ENCODE data around the gene SH2D4B. TPM values are rescaled to one million over a fixed set of nuclear protein-coding genes. Genes with fewer than 3 reads are reported as not detected.

SH2D4B gene
- polyA plus RNA-seq, 4 donors: 0.11 to 0.46 (median 0.15) TPM

GRCh38 chr10:80585812-80586211, 48.1 kb downstream of the SH2D4B start:
- DNase-seq (ENCODE audit: low read depth in 4 of 4, low spot score in 3 of 4): no peak

GRCh38 chr10:80588546-80588945, 50.8 kb downstream of the SH2D4B start:
- no peak for DNase-seq (ENCODE audit: low read depth in 4 of 4, low spot score in 3 of 4)

- no peak for DNase-seq (ENCODE audit: low read depth in 4 of 4, low spot score in 3 of 4)
Measured at GRCh38 chr10:80589726-80590373, 52.1 kb downstream of the SH2D4B start.

GRCh38 chr10:80590585-80591125, 53.0 kb downstream of the SH2D4B start:
- DNase-seq (ENCODE audit: low read depth in 4 of 4, low spot score in 3 of 4): no peak

GRCh38 chr10:80596391-80597257, 58.9 kb downstream of the SH2D4B start:
- no peak for DNase-seq (ENCODE audit: low read depth in 4 of 4, low spot score in 3 of 4)

GRCh38 chr10:80598084-80598798, 60.5 kb downstream of the SH2D4B start:
- DNase-seq (ENCODE audit: low read depth in 4 of 4, low spot score in 3 of 4): no peak

- no peak for DNase-seq (ENCODE audit: low read depth in 4 of 4, low spot score in 3 of 4)
Measured at GRCh38 chr10:80598951-80599350, 61.2 kb downstream of the SH2D4B start.

- peak in 2 of 4 donors; percentile 37 to 45 for DNase-seq (ENCODE audit: low read depth in 4 of 4, low spot score in 3 of 4)
Measured at GRCh38 chr10:80599424-80599847, 61.7 kb downstream of the SH2D4B start.

GRCh38 chr10:80600256-80600655, 62.6 kb downstream of the SH2D4B start:
- no peak for DNase-seq (ENCODE audit: low read depth in 4 of 4, low spot score in 3 of 4)

GRCh38 chr10:80602881-80603280, 65.2 kb downstream of the SH2D4B start:
- no peak for DNase-seq (ENCODE audit: low read depth in 4 of 4, low spot score in 3 of 4)

GRCh38 chr10:80603516-80603915, 65.8 kb downstream of the SH2D4B start:
- no peak for DNase-seq (ENCODE audit: low read depth in 4 of 4, low spot score in 3 of 4)

- no peak for DNase-seq (ENCODE audit: low read depth in 4 of 4, low spot score in 3 of 4)
Measured at GRCh38 chr10:80608706-80609105, 71.0 kb downstream of the SH2D4B start.

GRCh38 chr10:80609331-80609730, 71.6 kb downstream of the SH2D4B start:
- no peak for DNase-seq (ENCODE audit: low read depth in 4 of 4, low spot score in 3 of 4)

GRCh38 chr10:80611481-80612185, 73.9 kb downstream of the SH2D4B start:
- DNase-seq (ENCODE audit: low read depth in 4 of 4, low spot score in 3 of 4): no peak

GRCh38 chr10:80612261-80612660, 74.6 kb downstream of the SH2D4B start:
- DNase-seq (ENCODE audit: low read depth in 4 of 4, low spot score in 3 of 4): no peak

- DNase-seq (ENCODE audit: low read depth in 4 of 4, low spot score in 3 of 4): no peak
Measured at GRCh38 chr10:80613466-80614170, 75.9 kb downstream of the SH2D4B start.

- DNase-seq (ENCODE audit: low read depth in 4 of 4, low spot score in 3 of 4): no peak
Measured at GRCh38 chr10:80614576-80615416, 77.1 kb downstream of the SH2D4B start.

GRCh38 chr10:80617807-80618206, 80.1 kb downstream of the SH2D4B start:
- no peak for DNase-seq (ENCODE audit: low read depth in 4 of 4, low spot score in 3 of 4)

- DNase-seq (ENCODE audit: low read depth in 4 of 4, low spot score in 3 of 4): no peak
Measured at GRCh38 chr10:80619036-80619435, 81.3 kb downstream of the SH2D4B start.
